Large intestine (tissue), 3 donors: ENCODE results near the gene DIMT1. TPM values are rescaled to one million over a fixed set of nuclear protein-coding genes. Genes with fewer than 3 reads are reported as not detected.
A peak's percentile ranks its signal among the peaks of the same experiment; 100 is the strongest.

Experiments
- DNase-seq, 2 donors: peaks; one replicate each; pipeline versions ENCODE4 v3.0.0 to v3.0.0-alpha.2; 2013
- H3K27ac ChIP-seq: one replicate; pipeline ENCODE4 v1.5.1; 2013; ENCODE audit warnings: low read length
- H3K27me3 ChIP-seq: 2 replicates; pipeline ENCODE4 v1.6.1; 2013; ENCODE audit warnings: low read length; ENCODE audit not compliant: control insufficient read depth, insufficient read depth
- H3K36me3 ChIP-seq: 2 replicates; pipeline ENCODE4 v1.6.1; 2013; ENCODE audit warnings: low read length; ENCODE audit not compliant: control insufficient read depth, insufficient read depth
- H3K4me1 ChIP-seq: one replicate; pipeline ENCODE4 v1.6.1; 2013; ENCODE audit warnings: low read length; ENCODE audit not compliant: control insufficient read depth, insufficient read depth
- H3K4me3 ChIP-seq: one replicate; pipeline ENCODE4 v1.5.1; 2013; ENCODE audit warnings: low read length
- H3K9me3 ChIP-seq: one replicate; pipeline ENCODE4 v1.6.1; 2013; ENCODE audit warnings: mild to moderate bottlenecking, low read depth, low read length, moderate library complexity; ENCODE audit not compliant: control insufficient read depth
- WGBS: methylation state at CpG from one replicate; pipeline ENCODE4 v1.1.5; 2013; ENCODE audit warnings: low lambda C conversion rate; ENCODE audit not compliant: insufficient coverage; 5-methylcytosine and 5-hydroxymethylcytosine counted together
- polyA plus RNA-seq: library from polyadenylated mRNA; unstranded; fragments of 120-200 nt; gene quantifications from one replicate; pipeline ENCODE4 v1.2.1, GENCODE V29; 2013

DIMT1 gene
- polyA plus RNA-seq, 1 donor, result 29.2 TPM

- Histone ChIP-seq H3K4me1 (no peaks in the 10 kb centered on the region), H3K27me3 (no peaks in the 10 kb centered on the region), H3K27ac (no peak overlapping the region), H3K9me3 (no peaks in the 10 kb centered on the region), H3K36me3 (peaks cover 45% of the 10 kb centered on the region), H3K4me3 (no peak overlapping the region)
- no CpG with 5 or more reads among the region's 3 CpGs for WGBS
- no peak for DNase-seq
Measured at GRCh38 chr5:62373382-62373781, 30.3 kb downstream of the DIMT1 start.

GRCh38 chr5:62372600-62372999, 31.1 kb downstream of the DIMT1 start:
- H3K9me3 ChIP-seq, result no peaks in the 10 kb centered on the region
- no peaks in the 10 kb centered on the region for H3K27me3 ChIP-seq
- WGBS, result 100% methylated on average over 1 of the region's 3 CpGs
- no peak overlapping the region for H3K27ac ChIP-seq
- no peak for DNase-seq
- no peaks in the 10 kb centered on the region for H3K4me1 ChIP-seq
- peaks cover 40% of the 10 kb centered on the region for H3K36me3 ChIP-seq
- H3K4me3 ChIP-seq, result no peak overlapping the region

DNA sequence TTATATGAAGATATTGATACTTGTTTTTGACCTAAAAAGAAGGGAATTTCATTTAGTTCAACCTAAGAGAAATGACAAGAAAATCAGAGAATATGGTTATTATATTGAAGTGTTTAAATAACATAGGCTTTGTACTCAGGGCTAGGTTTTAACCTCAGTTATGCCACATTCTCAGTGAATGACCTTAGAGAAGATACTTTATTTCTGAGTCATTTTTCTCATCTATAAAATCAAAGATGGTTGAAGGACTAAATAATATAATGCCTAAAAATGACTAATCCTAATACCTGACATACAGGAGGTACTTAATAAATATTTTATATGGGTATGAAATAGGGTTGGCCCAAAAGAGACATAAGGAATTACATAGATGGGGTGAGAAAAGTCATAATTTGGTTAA, 32.3 kb downstream of the DIMT1 start:
- Histone ChIP-seq H3K27me3 (no peaks in the 10 kb centered on the region), H3K27ac (no peak overlapping the region), H3K4me3 (no peak overlapping the region), H3K36me3 (peaks cover 35% of the 10 kb centered on the region), H3K4me1 (no peaks in the 10 kb centered on the region), H3K9me3 (no peaks in the 10 kb centered on the region)
- no peak for DNase-seq

- peaks cover 3% of the 10 kb centered on the region for H3K9me3 ChIP-seq
- no CpG with 5 or more reads among the region's 2 CpGs for WGBS
- DNase-seq, result no peak
- peaks cover 42% of the 10 kb centered on the region for H3K36me3 ChIP-seq
- H3K27me3 ChIP-seq, result no peaks in the 10 kb centered on the region
- no peak overlapping the region for H3K27ac ChIP-seq
- no peak overlapping the region for H3K4me3 ChIP-seq
- H3K4me1 ChIP-seq, result no peaks in the 10 kb centered on the region
Measured at GRCh38 chr5:62369039-62369438, 34.7 kb downstream of the DIMT1 start.

DNA sequence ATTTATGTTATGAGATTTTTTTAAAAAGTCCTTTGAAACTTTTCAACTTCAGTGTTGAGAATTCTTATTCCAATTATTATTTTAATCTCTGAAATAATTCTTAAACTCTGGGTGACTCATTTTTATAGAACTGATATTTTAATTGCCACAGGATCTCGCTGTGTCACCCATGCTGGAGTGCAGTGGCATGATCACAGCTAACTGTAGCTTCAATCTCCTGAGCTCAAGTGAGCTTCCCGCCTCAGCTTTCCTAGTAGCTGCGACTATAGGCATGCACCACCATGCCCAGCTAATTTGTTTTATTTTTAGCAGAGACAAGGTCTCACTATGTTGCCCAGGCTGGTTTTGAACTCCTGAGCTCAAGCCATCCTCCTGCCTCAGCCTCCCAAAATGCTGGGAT, 41.0 kb downstream of the DIMT1 start:
- DNase-seq, result no peak
- Histone ChIP-seq H3K27ac (no peak overlapping the region), H3K36me3 (peaks cover 34% of the 10 kb centered on the region), H3K9me3 (peaks cover 3% of the 10 kb centered on the region), H3K4me1 (no peaks in the 10 kb centered on the region), H3K27me3 (no peaks in the 10 kb centered on the region), H3K4me3 (no peak overlapping the region)
- WGBS, result no CpG with 5 or more reads among the region's 3 CpGs

- DNase-seq, result peak; percentile 24 to 49
- H3K4me3 ChIP-seq, result no peak overlapping the region
- H3K27ac ChIP-seq, result no peak overlapping the region
- no peaks in the 10 kb centered on the region for H3K9me3 ChIP-seq
- H3K4me1 ChIP-seq, result no peaks in the 10 kb centered on the region
- no peaks in the 10 kb centered on the region for H3K27me3 ChIP-seq
- H3K36me3 ChIP-seq, result peaks cover 32% of the 10 kb centered on the region
Measured at GRCh38 chr5:62354028-62354874, 49.5 kb downstream of the DIMT1 start.

DNA sequence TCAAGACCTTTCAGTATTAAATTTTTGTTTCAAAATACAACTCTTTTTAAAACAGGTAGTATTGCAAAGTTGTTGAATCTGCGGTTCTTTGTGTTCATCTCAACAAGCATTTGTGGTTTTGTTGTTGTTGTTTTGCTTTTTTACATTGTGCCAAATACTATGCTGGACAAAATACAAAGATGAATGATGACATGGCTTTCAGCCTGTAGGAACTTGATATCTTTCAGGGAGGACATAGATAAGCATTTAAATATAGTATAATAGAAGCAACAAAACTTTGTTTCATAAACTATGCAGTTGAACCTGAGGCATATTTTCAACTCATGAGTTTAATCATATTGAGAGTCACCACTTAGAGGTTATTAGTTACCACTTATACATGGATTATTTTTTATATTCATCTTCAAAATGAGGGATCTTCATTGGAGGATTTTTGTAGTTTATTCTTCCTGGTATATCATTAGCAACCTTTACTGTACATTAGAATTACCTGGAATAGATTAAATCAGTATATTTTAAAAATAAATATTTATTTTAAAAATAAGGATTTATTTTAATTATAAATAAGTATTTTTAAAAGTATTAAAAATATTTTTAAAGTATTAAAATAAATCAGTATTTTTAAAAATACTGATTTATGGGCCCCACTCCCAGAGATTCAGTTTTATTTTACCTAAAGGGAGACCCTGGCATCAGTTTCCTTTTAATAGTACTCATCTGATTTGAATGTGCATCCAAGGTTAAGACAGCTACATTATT, 54.8 kb downstream of the DIMT1 start:
- DNase-seq, result no peak
- 100% methylated on average over 1 of the region's 1 CpG for WGBS
- H3K27ac ChIP-seq, result no peak overlapping the region
- no peaks in the 10 kb centered on the region for H3K27me3 ChIP-seq
- no peak overlapping the region for H3K4me3 ChIP-seq
- H3K36me3 ChIP-seq, result peaks cover 23% of the 10 kb centered on the region
- H3K9me3 ChIP-seq, result no peaks in the 10 kb centered on the region
- H3K4me1 ChIP-seq, result no peaks in the 10 kb centered on the region

- WGBS, result no CpG with 5 or more reads among the region's 1 CpG
- H3K36me3 ChIP-seq, result peaks cover 23% of the 10 kb centered on the region
- no peak for DNase-seq
Measured at GRCh38 chr5:62347928-62348327, 55.8 kb downstream of the DIMT1 start.

GRCh38 chr5:62346748-62347147, 57.0 kb downstream of the DIMT1 start:
- Histone ChIP-seq H3K9me3 (no peaks in the 10 kb centered on the region), H3K4me1 (no peaks in the 10 kb centered on the region), H3K27me3 (no peaks in the 10 kb centered on the region), H3K27ac (no peak overlapping the region), H3K4me3 (no peak overlapping the region), H3K36me3 (peaks cover 18% of the 10 kb centered on the region)
- no CpG with 5 or more reads among the region's 2 CpGs for WGBS
- peak; percentile 55 to 65 for DNase-seq

More at GRCh38 chr5:62347928-62348327, 55.8 kb downstream of the DIMT1 start:
- no peak overlapping the region for H3K27ac ChIP-seq
- no peak overlapping the region for H3K4me3 ChIP-seq
- no peaks in the 10 kb centered on the region for H3K4me1 ChIP-seq
- no peaks in the 10 kb centered on the region for H3K27me3 ChIP-seq
- no peaks in the 10 kb centered on the region for H3K9me3 ChIP-seq

- 80% methylated on average over 1 of the region's 1 CpG for WGBS
- no peak for DNase-seq
- Histone ChIP-seq H3K4me1 (no peaks in the 10 kb centered on the region), H3K36me3 (peaks cover 4% of the 10 kb centered on the region), H3K4me3 (no peak overlapping the region), H3K27ac (no peak overlapping the region), H3K27me3 (no peaks in the 10 kb centered on the region), H3K9me3 (no peaks in the 10 kb centered on the region)
Measured at GRCh38 chr5:62343428-62343827, 60.3 kb downstream of the DIMT1 start.
